Uterine smooth muscle cell (primary cell): ENCODE data around the gene ARHGAP44. TPM values are rescaled to one million over a fixed set of nuclear protein-coding genes. Genes with fewer than 3 reads are reported as not detected.

Experiments
- total RNA-seq: library from RNA; depleted of rRNA; stranded (reverse); fragments of >200 nt; gene quantifications from 2 replicates; pipeline ENCODE4 v1.2.3, GENCODE V29; 2014

The ARHGAP44 gene
- 1.7 and 1.9 TPM in 2 replicates for total RNA-seq

DNA sequence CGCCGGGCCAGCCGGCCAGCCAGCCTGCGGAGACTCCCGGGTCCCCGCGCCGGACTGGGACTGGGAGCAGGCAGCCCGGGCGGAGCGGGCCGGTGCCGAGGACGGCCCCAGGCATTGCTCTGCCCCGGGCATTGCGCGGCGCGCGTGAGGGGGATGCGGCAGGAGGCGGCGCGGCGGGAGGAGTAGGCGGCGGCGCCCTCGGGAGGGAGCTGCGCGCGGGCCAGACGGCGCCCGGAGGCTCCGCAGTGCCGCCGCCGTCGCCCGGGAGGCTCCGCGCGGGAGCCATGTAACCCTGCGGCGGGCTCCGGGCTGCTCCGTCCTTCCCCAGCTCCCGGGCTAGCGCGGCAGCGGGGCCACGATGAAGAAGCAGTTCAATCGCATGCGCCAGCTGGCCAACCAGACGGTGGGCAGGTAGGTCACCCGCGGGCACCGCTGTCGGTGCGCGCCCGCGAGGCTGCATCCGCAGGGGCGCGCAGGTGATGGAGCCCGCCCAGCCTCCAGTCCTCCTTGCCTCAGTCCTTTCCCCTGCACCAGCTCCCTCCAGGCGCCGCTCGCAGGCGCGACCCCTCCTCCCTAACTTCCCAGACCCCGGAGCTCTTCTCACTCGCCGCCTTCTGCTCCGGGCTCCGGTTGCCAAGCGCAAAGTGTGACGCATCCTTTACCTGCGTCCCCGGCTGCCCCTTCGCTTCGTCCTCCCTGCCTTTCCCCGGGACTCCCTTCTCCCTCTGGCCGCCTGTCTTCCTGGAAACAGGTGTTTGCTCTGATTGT lies at the start of gene ARHGAP44:
TSS of gene ARHGAP44 (plus strand) at position 18 of the 768 bp plus-strand sequence. CDS start at position 359, 341 bp downstream.

GRCh38 chr17:13017655-13018459 lies 228.6 kb downstream of the ARHGAP44 start, which contains the start of gene ELAC2:
TSS of gene ELAC2 (minus strand) at chr17:13018027. CDS start at chr17:13017947, 80 bp downstream.

Other genes starting within 250 kb of the ARHGAP44 start
- 0.11 and 0.12 TPM in 2 replicates for gene MYOCD, start 123.6 kb upstream of the ARHGAP44 start, total RNA-seq
- gene ELAC2, start 228.5 kb downstream of the ARHGAP44 start, total RNA-seq = 53.1 and 82.1 TPM in 2 replicates